OCI-LY3 (cell line): ENCODE results near the gene TACR1.

ENCODE experiments used
- H2AFZ ChIP-seq: fragments of 200-600, 300-600 bp; shearing (Covaris generic); 2 replicates; pipeline ENCODE4 v1.6.0; 2014; ENCODE audit warnings: antibody characterized with exemption, low read depth, low read length
- H3K27ac ChIP-seq: fragments of 200-600, 300-600 bp; sonication (generic); 2 replicates; pipeline ENCODE4 v1.5.1; 2014; ENCODE audit warnings: mild to moderate bottlenecking, low read length, moderate library complexity, mixed read lengths
- H3K27me3 ChIP-seq: fragments of 200-600, 300-600 bp; sonication (generic); 2 replicates; pipeline ENCODE4 v1.6.1; 2014; ENCODE audit warnings: low read depth, low read length, mixed read lengths
- H3K36me3 ChIP-seq: fragments of 200-600, 300-600 bp; sonication (generic); replicated peaks from 2 replicates; pipeline ENCODE3; 2014; ENCODE audit warnings: low read depth, low read length, mixed read lengths
- H3K4me1 ChIP-seq: fragments of 300-600, 200-600 bp; sonication (generic); 2 replicates; pipeline ENCODE4 v1.6.1; 2014; ENCODE audit warnings: low read length, mixed read lengths
- H3K4me2 ChIP-seq: fragments of 200-600, 300-600 bp; sonication (generic); 2 replicates; pipeline ENCODE4 v1.6.1; 2014; ENCODE audit warnings: low read length, mixed read lengths
- H3K4me3 ChIP-seq: fragments of 300-600, 200-600 bp; sonication (generic); 2 replicates; pipeline ENCODE4 v1.5.1; 2014; ENCODE audit warnings: antibody characterized with exemption, mild to moderate bottlenecking, low read length, moderate library complexity
- H3K79me2 ChIP-seq: fragments of 300-600, 200-600 bp; shearing (Covaris generic); 2 replicates; pipeline ENCODE4 v1.6.1; 2014; ENCODE audit warnings: mild to moderate bottlenecking, low read length, mixed read lengths
- H3K9ac ChIP-seq: fragments of 300-600, 200-600 bp; shearing (Covaris generic); 2 replicates; pipeline ENCODE4 v1.6.0; 2014; ENCODE audit warnings: mild to moderate bottlenecking, low read length, moderate library complexity
- H3K9me3 ChIP-seq: fragments of 200-600, 300-600 bp; shearing (Covaris generic); 2 replicates; pipeline ENCODE4 v1.6.1; 2014; ENCODE audit warnings: low read length, mixed read lengths; ENCODE audit not compliant: insufficient read depth
- H4K20me1 ChIP-seq: fragments of 200-600, 300-600 bp; sonication (generic); 2 replicates; pipeline ENCODE4 v1.6.1; 2016; ENCODE audit warnings: low read length, mixed read lengths; ENCODE audit not compliant: insufficient read depth
- EZH2phosphoT487 ChIP-seq: fragments of 200-600 bp; shearing (Covaris generic); IDR thresholded peaks from 2 replicates; pipeline ENCODE4 v1.6.1; 2018; ENCODE audit warnings: antibody characterized with exemption, mixed run types, low read depth
- TF ChIP-seq, protein P1 (sequence below): fragments of 200-600, 300-600 bp; sonication (generic); IDR thresholded peaks from 2 replicates; pipeline ENCODE4 v1.5.1; 2014; ENCODE audit warnings: antibody characterized with exemption, low read length, low read depth

The TACR1 gene

DNA sequence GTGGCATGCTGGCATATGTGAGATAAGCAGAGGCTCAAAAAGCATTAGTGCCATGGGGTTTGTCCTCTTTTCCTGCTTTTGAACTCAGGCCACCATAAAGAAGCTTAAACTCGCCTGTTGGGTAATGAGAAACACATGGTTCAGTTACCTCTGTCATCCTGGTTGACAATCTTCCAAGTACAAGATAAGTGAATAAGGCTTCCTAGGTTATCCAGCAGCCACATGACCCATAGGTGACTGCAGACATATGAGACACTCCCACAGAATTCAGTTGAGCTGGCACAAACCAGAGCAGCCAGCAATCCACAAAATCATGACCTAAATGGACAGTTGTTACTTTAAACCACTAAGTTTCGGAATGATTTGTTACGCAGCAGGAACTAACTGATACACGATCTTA is 97.3 kb downstream of the TACR1 start:
- no peak for TF ChIP-seq EZH2phosphoT487
- TF ChIP-seq, protein P1, sequence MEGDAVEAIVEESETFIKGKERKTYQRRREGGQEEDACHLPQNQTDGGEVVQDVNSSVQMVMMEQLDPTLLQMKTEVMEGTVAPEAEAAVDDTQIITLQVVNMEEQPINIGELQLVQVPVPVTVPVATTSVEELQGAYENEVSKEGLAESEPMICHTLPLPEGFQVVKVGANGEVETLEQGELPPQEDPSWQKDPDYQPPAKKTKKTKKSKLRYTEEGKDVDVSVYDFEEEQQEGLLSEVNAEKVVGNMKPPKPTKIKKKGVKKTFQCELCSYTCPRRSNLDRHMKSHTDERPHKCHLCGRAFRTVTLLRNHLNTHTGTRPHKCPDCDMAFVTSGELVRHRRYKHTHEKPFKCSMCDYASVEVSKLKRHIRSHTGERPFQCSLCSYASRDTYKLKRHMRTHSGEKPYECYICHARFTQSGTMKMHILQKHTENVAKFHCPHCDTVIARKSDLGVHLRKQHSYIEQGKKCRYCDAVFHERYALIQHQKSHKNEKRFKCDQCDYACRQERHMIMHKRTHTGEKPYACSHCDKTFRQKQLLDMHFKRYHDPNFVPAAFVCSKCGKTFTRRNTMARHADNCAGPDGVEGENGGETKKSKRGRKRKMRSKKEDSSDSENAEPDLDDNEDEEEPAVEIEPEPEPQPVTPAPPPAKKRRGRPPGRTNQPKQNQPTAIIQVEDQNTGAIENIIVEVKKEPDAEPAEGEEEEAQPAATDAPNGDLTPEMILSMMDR: no peak
- Histone ChIP-seq H4K20me1 (no peaks in the 10 kb centered on the region), H3K27ac (no peak overlapping the region)

DNA sequence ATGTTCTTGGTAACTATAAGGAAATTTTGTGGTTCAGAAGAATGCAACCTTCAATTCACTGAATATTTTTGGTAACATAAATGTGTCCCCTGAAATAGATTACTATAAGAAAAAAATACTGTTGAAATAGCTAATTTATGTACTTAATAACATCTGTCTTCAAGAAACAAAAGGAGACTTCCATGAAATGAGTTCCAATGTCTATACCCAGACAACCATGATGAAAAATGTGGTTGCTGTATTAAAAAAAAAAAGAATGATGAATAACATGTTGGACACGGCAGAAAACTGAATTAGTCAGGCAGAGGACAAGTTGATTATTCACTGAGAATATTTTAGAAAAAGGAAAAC is 98.5 kb downstream of the TACR1 start:
- H3K4me1 ChIP-seq: no peaks in the 10 kb centered on the region
- no peak overlapping the region for H3K27ac ChIP-seq
- no peak overlapping the region for H2AFZ ChIP-seq
- H3K4me2 ChIP-seq: no peak overlapping the region
- no peaks in the 10 kb centered on the region for H3K36me3 ChIP-seq
- H3K79me2 ChIP-seq: no peaks in the 10 kb centered on the region
- TF ChIP-seq, protein P1: no peak
- no peak for TF ChIP-seq EZH2phosphoT487
- H3K9me3 ChIP-seq: 0 out of 2 replicates have a peak, but pooled peaks cover 3% of the 10 kb centered on the region
- peaks cover 18% of the 10 kb centered on the region; the same call in 1 of the 2 replicates for H3K27me3 ChIP-seq
- no peaks in the 10 kb centered on the region for H4K20me1 ChIP-seq
- H3K9ac ChIP-seq: no peak overlapping the region
- no peak overlapping the region for H3K4me3 ChIP-seq

More for the DNA sequence above, 97.3 kb downstream of the TACR1 start:
- Histone ChIP-seq H3K4me3 (no peak overlapping the region), H3K79me2 (no peaks in the 10 kb centered on the region), H3K27me3 (peaks cover 18% of the 10 kb centered on the region; the same call in 1 of the 2 replicates), H3K4me2 (no peak overlapping the region), H2AFZ (no peak overlapping the region), H3K9me3 (0 out of 2 replicates have a peak, but pooled peaks cover 3% of the 10 kb centered on the region), H3K36me3 (no peaks in the 10 kb centered on the region), H3K9ac (no peak overlapping the region), H3K4me1 (no peaks in the 10 kb centered on the region)

DNA sequence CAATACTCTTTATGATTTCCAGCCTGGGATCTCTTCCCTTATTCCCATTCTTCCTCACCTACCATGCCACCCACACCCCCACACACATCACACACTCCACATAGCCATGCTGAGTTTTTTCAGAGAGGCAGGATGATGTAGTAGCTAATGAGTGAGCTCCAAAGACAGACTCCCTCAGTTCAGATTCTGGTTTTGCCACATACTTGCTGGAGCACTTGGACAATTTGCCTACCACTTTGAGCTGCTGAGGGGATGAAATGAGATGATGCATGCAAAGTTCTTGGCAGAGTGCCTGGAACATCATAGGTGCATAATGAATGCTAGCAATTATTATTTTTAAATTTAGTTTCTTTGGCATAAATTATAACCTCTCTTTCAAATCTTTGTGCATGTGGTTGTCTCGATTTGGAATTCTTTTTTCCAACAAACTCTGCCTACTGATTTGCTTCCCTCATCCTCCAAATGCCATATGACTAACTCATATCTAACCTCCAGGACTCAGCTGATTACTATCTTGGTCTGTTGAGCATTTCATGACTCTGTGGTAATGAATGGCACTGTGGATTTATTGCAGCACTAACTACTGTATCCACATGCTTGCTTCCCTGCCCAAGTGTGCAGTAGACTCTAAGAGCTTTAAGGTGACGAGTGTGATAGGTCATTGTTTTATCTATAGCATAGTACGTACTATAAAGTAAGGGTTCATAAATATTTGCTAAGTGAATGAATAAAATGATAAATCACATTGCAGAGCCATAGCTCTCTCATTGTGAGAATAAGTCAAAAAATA is 99.1 kb downstream of the TACR1 start:
- Histone ChIP-seq H3K27me3 (peaks cover 18% of the 10 kb centered on the region; the same call in 1 of the 2 replicates), H3K27ac (no peak overlapping the region), H3K4me2 (no peak overlapping the region), H3K4me1 (no peaks in the 10 kb centered on the region), H3K4me3 (no peak overlapping the region), H3K9me3 (0 out of 2 replicates have a peak, but pooled peaks cover 3% of the 10 kb centered on the region), H3K9ac (no peak overlapping the region), H3K79me2 (no peaks in the 10 kb centered on the region), H2AFZ (no peak overlapping the region), H4K20me1 (no peaks in the 10 kb centered on the region), H3K36me3 (no peaks in the 10 kb centered on the region)
- TF ChIP-seq, protein P1: no peak
- no peak for TF ChIP-seq EZH2phosphoT487

DNA sequence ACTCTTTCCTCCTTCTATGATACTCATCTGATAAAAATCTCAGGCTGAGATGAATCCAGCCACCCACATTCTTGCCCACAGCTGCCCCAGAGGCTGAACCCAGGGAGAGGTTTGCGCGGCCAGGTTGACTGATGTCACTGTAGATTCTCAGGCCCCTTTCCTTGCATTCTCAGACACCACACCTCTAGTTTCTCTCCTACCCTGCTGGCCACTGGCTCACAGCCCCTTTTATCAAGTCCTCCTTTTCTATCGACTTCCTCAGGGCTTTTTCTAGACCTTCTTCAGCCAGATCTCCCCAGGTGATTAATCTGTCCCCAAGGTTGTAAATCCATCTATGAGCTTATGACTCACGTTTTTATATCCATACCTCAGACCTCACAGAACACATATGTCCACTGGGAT is 99.8 kb downstream of the TACR1 start:
- Histone ChIP-seq H3K27me3 (peaks cover 18% of the 10 kb centered on the region; the same call in 1 of the 2 replicates), H3K79me2 (no peaks in the 10 kb centered on the region), H3K27ac (no peak overlapping the region), H4K20me1 (no peaks in the 10 kb centered on the region), H3K9ac (no peak overlapping the region), H3K36me3 (no peaks in the 10 kb centered on the region), H3K4me2 (no peak overlapping the region), H3K9me3 (0 out of 2 replicates have a peak, but pooled peaks cover 3% of the 10 kb centered on the region), H3K4me1 (no peaks in the 10 kb centered on the region), H3K4me3 (no peak overlapping the region), H2AFZ (no peak overlapping the region)
- TF ChIP-seq, protein P1: no peak
- no peak for TF ChIP-seq EZH2phosphoT487
